DOHH2 (cell line): Measurements from ENCODE around the gene FAM149A.

ENCODE experiments used
- EZH2phosphoT487 ChIP-seq: fragments of 200-600 bp; sonication (generic); IDR thresholded peaks from 2 replicates; pipeline ENCODE4 v1.6.1; 2017; ENCODE audit warnings: borderline replicate concordance, mild to moderate bottlenecking, antibody characterized with exemption, low read length, moderate library complexity, mixed read lengths
- TF ChIP-seq, protein P1 (sequence below): fragments of 200-600 bp; sonication (generic); IDR thresholded peaks from one replicate; pipeline ENCODE4 v1.5.1; 2014; ENCODE audit warnings: antibody characterized with exemption, mild to moderate bottlenecking, low read depth, low read length; ENCODE audit not compliant: poor library complexity, severe bottlenecking

GRCh38 chr4:186190581-186191199 is 86.2 kb downstream of the FAM149A start:
- TF ChIP-seq, protein P1, sequence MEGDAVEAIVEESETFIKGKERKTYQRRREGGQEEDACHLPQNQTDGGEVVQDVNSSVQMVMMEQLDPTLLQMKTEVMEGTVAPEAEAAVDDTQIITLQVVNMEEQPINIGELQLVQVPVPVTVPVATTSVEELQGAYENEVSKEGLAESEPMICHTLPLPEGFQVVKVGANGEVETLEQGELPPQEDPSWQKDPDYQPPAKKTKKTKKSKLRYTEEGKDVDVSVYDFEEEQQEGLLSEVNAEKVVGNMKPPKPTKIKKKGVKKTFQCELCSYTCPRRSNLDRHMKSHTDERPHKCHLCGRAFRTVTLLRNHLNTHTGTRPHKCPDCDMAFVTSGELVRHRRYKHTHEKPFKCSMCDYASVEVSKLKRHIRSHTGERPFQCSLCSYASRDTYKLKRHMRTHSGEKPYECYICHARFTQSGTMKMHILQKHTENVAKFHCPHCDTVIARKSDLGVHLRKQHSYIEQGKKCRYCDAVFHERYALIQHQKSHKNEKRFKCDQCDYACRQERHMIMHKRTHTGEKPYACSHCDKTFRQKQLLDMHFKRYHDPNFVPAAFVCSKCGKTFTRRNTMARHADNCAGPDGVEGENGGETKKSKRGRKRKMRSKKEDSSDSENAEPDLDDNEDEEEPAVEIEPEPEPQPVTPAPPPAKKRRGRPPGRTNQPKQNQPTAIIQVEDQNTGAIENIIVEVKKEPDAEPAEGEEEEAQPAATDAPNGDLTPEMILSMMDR: peak; percentile 40
- no peak for TF ChIP-seq EZH2phosphoT487
